RWPE1 (cell line): ENCODE results near the gene KRCC1.

Experiments
- CTCF ChIA-PET: fragments of 350-600 bp; sonication (Branson Sonifier 250); formaldehyde crosslinking; extraction: SDS; loops from one replicate; lab custom pipeline; 2021; lab: Yijun Ruan, JAX
- POLR2A ChIA-PET: fragments of 400-600 bp; formaldehyde crosslinking; extraction: SDS; loops from one replicate; lab custom pipeline; 2020; ENCODE audit warnings: antibody characterized with exemption; ENCODE audit not compliant: low non-redundant PET; lab: Yijun Ruan, JAX
- DNase-seq: peaks from one replicate; pipeline ENCODE4 v3.0.0; 2012; ENCODE audit warnings: low spot score
- H3K27ac ChIP-seq: fragments of 450-650 bp; 2 replicates; pipeline ENCODE4 v1.5.1; 2017
- TF ChIP-seq, protein P1 (sequence below): fragments of 450-650 bp; conservative IDR thresholded peaks from 2 replicates; pipeline ENCODE4 v1.5.1; 2017; ENCODE audit warnings: low read depth, mild to moderate bottlenecking

Gene KRCC1

DNA sequence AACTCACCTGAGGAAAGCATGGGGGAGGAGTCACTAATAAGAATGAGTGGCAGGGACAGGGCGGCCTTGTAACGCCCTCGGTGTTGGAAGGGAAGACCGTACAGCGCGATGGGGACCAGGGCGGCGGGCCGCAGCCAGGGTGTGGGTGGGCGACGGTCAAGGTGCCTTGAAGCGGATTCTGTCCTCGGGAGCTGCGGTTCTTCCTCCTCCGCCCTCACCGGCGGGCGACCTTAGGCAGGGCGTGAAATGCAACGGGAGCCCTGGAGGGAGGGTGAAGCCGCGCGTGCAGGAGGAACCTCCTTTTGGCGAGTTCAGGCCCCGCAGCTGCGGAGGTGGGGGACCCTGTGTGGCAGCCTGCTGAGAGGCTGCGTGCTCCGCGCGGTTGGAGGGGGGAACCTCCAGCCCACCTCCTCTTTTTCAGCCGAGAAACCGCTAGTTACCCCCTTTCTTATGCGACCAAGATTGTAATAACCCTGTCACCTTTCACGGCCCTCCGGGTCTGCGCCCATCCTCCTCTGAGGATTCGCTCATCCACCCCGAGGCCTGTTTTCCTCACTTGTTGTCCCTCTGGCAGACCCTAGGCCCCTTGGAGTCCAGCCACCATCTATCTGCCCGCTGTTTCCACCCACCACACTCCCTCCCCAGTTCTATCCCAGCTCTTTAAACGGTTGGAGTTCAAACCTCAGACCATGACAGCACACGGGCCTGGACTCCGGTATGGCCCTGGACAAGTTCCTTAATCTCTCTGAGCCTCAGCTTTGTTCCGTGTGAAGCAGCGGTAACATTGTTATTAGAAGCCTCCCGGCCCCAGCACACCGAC lies 38.4 kb downstream of the KRCC1 start:
- peak overlapping the region; percentile 55 for H3K27ac ChIP-seq
- peak; percentile 79 for DNase-seq
- TF ChIP-seq, protein P1, sequence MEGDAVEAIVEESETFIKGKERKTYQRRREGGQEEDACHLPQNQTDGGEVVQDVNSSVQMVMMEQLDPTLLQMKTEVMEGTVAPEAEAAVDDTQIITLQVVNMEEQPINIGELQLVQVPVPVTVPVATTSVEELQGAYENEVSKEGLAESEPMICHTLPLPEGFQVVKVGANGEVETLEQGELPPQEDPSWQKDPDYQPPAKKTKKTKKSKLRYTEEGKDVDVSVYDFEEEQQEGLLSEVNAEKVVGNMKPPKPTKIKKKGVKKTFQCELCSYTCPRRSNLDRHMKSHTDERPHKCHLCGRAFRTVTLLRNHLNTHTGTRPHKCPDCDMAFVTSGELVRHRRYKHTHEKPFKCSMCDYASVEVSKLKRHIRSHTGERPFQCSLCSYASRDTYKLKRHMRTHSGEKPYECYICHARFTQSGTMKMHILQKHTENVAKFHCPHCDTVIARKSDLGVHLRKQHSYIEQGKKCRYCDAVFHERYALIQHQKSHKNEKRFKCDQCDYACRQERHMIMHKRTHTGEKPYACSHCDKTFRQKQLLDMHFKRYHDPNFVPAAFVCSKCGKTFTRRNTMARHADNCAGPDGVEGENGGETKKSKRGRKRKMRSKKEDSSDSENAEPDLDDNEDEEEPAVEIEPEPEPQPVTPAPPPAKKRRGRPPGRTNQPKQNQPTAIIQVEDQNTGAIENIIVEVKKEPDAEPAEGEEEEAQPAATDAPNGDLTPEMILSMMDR, result no peak
- POLR2A ChIA-PET, result no interaction called here
- CTCF ChIA-PET, result interaction anchor here (0.6 to 1.8 kb wide), 3 partner anchors 15 to 438 kb away, joined by 4 to 6 read pairs (median 4); no protein-coding TSS in a partner anchor

DNA sequence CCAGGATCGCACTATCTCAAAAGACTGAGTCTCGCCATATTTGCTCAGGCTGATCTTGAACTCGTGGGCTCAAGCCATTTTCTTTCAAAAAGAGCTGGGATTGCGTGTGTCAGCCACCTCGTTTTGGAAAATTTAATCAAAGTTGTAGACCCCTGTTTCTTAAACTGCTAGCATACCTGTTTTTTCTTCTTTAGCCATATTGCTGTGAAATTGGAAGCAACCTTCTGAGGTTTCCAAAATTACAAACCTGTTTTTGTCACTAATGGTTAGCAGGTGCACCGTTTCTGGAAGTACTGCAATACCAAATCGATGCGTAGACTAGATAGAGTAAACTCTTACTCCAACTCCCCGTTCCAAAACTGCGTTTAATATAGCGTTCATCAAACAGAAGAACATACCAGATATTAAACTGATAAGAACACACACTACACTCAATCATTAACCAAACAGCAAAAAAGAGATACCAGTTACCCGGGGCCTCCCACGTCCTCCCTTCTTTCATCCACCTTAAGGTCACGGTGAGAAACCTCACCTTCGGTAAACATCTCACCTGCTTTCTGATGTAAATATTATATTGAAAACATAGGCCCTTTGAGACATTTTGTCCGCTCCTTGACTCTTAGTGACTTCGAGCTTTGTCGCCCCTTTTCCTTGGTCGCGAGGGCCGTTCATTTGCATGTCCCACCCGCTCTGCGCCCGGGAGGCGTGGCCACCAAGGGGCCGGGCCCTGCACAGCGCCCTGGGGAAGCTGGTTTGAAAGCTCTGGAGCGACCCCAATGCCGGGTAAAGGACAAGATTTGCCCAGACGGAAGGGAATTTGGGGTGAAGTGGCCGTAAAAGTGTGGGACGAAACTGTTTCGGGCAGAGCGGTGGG lies 39.3 kb downstream of the KRCC1 start, which contains the start of gene RNU2-63P:
RNU2-63P (minus strand) TSS at position 462 of the 874 bp plus-strand sequence.
- TF ChIP-seq, protein P1, result no peak
- CTCF ChIA-PET, result interaction anchor here (0.6 to 1.8 kb wide), 3 partner anchors 14 to 115 kb away, joined by 3 to 6 read pairs (median 4); no protein-coding TSS in a partner anchor
- peak; percentile 84 for DNase-seq
- H3K27ac ChIP-seq, result peak within 1 kb of the TSS; percentile 55
- POLR2A ChIA-PET, result no interaction called here

DNA sequence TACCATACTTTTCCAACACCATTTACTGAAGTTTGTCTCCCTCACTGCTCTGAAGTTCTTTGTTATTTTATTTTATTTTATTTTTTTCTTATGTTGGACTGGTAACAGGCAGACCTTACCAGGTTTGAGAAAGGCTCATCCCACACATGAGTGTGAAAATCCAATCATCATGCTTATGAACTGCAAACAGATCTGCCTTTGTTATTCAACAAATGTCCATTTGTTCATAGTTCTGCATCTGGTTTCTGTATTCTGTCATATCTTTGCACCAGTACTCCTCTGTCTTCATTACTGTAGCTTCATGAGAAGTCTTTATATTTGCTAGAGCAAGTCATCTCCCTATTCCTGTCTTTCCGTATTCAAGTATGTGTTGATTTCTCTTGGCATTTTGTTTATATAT lies 44.6 kb downstream of the KRCC1 start:
- ChIA-PET CTCF (interaction anchor here (1.4 to 1.8 kb wide), 2 partner anchors 9 to 148 kb away, joined by 4 to 7 read pairs; no protein-coding TSS in a partner anchor), POLR2A (no interaction called here)
- H3K27ac ChIP-seq, result no peak overlapping the region
- no peak for DNase-seq
- TF ChIP-seq, protein P1, result no peak

DNA sequence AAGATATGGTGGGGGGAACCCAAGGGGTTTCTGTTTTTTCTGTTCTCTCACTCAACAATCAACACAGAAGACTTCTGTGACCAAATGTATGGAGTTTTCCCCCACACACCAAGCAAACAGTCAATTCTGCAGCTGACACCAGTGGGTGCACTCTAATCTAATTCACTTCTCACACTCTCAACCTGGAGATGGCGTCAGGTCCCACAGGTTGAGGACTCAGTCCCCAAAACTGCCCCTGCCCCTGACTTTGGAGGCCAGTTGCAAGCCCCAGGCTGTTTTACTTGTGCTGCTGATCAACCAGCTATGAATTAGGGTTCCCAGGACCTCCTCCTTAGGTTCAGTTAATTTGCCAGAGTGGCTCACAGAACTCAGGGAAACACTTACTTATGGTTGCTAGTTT lies 45.4 kb downstream of the KRCC1 start:
- TF ChIP-seq, protein P1, result no peak
- H3K27ac ChIP-seq, result no peak overlapping the region
- DNase-seq, result no peak
- POLR2A ChIA-PET, result no interaction called here
- CTCF ChIA-PET, result interaction anchor here (1.4 to 1.8 kb wide), 2 partner anchors 8 to 149 kb away, joined by 4 to 7 read pairs; no protein-coding TSS in a partner anchor

DNA sequence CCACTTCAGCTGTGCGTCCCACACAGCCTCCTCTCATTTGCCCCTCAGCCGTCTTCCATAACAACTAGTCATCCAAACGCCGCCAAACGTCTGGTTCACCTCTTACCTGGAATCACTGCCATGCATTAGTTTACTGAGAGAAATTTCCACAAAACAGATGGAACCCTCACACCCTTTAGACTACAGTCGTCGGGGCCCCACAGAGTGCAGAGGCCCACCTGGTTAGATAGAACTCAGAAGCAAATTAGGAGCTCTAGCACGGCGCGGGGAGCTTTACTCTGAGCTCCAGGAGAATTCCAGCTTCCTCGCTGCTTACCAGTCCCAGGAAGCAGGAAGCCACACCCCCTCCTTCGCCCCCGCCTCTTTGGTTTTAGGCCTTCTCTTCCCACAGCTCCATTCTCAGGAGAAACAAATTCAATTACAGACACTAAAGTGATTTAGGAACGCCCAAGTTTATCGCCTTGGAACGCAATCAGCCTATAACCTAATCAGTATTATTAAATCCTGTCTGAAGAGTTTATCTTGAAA lies 48.6 kb downstream of the KRCC1 start:
- CTCF ChIA-PET, result no interaction called here
- POLR2A ChIA-PET, result no interaction called here
- DNase-seq, result no peak
- TF ChIP-seq, protein P1, result no peak
- no peak overlapping the region for H3K27ac ChIP-seq

DNA sequence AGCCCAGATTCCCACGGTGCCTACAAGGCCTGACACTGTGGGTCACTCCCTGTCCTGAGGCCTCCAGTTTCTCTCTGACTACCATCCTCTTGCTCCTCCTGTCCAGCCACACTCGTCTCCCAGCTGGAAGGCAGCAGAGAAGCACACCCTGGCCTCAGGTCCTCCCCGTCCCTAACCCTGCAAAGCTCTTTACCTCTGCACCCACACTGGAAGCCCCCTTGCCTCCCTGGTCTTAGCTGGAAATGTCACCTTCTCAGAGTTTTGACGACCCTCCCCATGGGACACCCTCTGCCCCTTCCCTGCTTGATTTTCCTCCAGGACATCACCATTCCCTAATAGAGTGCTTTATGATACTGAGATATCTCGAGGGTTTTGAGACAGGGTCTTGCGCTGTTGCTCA lies 49.8 kb downstream of the KRCC1 start:
- H3K27ac ChIP-seq, result no peak overlapping the region
- no peak for DNase-seq
- ChIA-PET POLR2A (no interaction called here), CTCF (no interaction called here)
- TF ChIP-seq, protein P1, result no peak
